ENCODE data around the gene UBE2V1.

DNA sequence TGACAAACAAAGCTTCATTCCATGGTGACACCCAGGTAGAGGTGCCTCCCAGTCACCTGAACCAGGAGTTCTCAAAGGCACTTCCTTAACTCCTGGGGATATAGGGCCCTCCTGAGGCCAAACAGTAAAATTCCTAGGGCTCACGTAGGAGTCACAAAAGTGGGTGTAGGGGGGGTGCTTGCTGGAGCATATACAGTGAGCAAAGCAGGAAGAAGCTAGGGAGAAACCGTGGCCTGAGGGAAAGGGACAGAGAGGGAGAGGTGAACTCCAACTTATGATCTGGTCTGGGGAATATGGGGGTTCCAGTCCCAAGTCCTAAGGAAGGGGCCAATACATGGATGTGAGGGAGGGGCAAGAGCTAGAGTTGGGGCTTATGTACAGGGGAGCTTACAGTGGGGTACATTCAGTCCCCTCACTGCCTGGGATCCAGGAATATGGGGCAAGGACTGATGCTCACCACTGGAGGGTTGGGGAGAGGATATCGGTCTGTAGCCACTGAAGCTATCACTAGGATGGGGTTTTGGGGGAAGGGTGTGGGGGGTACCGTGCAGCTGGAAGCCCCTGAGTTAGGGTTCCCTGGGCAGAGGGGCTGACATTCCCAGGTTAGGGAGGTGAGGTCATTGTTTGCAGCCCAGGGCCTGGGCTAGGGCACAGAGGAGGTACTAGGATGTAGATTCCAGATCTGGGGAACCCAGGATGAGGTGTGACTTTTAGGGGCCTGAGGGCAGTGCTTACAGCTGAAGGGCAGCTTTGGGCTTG is 39.6 kb upstream of the UBE2V1 start:
- TF ChIP-seq RAD21 (IDR thresholded peaks at IDR 0.05; ENCODE audit: low read depth) (peak; percentile 39), EP300 (IDR thresholded peaks at IDR 0.05; ENCODE audit: borderline replicate concordance) (no peak)

Data from Ishikawa (cell line).